GM19328 (cell line): ENCODE measurements around the gene ZEB2.

Experiments used
- ATAC-seq: cut with Tn5 transposase; IDR thresholded peaks from one replicate; pipeline ENCODE4 v1.9.1; 2021; ENCODE audit warnings: mild to moderate bottlenecking, moderate library complexity; ENCODE audit not compliant: unreplicated experiment

The ZEB2 gene

GRCh38 chr2:144453486-144454158 lies 66.3 kb downstream of the ZEB2 start:
- no peak for ATAC-seq

- no peak for ATAC-seq
Observed at GRCh38 chr2:144452989-144453336, 67.0 kb downstream of the ZEB2 start.

GRCh38 chr2:144452169-144452988 lies 67.5 kb downstream of the ZEB2 start:
- ATAC-seq = no peak

GRCh38 chr2:144451443-144451842 lies 68.5 kb downstream of the ZEB2 start:
- ATAC-seq = no peak

GRCh38 chr2:144449028-144449406 lies 70.9 kb downstream of the ZEB2 start:
- ATAC-seq = no peak

- no peak for ATAC-seq
Observed at GRCh38 chr2:144448389-144449027, 71.4 kb downstream of the ZEB2 start.

GRCh38 chr2:144447535-144447934 lies 72.4 kb downstream of the ZEB2 start:
- no peak for ATAC-seq

- no peak for ATAC-seq
Observed at GRCh38 chr2:144446136-144446535, 73.8 kb downstream of the ZEB2 start.

GRCh38 chr2:144445196-144445595 lies 74.7 kb downstream of the ZEB2 start:
- no peak for ATAC-seq

GRCh38 chr2:144443837-144444817 lies 75.8 kb downstream of the ZEB2 start:
- ATAC-seq = no peak

GRCh38 chr2:144441711-144442141 lies 78.2 kb downstream of the ZEB2 start:
- no peak for ATAC-seq

GRCh38 chr2:144439993-144440392 lies 79.9 kb downstream of the ZEB2 start:
- ATAC-seq = no peak

GRCh38 chr2:144438801-144439631 lies 80.9 kb downstream of the ZEB2 start:
- ATAC-seq = no peak

- ATAC-seq = no peak
Observed at GRCh38 chr2:144437636-144438035, 82.3 kb downstream of the ZEB2 start.

- ATAC-seq = no peak
Observed at GRCh38 chr2:144434425-144435222, 85.3 kb downstream of the ZEB2 start.

- ATAC-seq = no peak
Observed at GRCh38 chr2:144432921-144433320, 87.0 kb downstream of the ZEB2 start.

GRCh38 chr2:144431998-144432397 lies 87.9 kb downstream of the ZEB2 start:
- no peak for ATAC-seq

- ATAC-seq = no peak
Observed at GRCh38 chr2:144431392-144431783, 88.5 kb downstream of the ZEB2 start.

GRCh38 chr2:144430722-144431391 lies 89.1 kb downstream of the ZEB2 start:
- ATAC-seq = peak; percentile 94
